HS-5 (cell line): Measurements from ENCODE around the gene SYN1.

Experiments used
- DNase-seq: peaks from one replicate; pipeline ENCODE4 v3.0.0-alpha.2; 2012; ENCODE audit warnings: low read depth

SYN1 gene

DNA sequence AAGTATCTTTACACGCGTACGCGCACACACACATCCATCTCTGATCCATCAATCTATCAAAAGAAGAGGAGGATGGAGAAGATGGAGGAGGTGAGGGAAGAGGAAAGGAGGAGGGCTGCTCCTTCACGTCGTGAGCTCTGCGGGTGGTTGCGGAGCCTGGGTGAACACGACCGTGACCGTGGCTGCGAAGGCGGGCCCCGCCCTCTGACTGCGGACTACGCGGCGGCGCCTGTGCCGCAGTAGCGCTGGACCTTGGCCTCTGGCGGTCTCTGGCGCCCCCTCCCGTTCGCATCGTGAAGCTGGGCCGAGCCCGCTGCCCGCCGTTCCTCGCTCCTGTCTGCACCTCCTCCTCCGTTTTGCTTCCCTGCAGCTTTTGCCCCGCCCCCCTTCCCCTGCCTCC lies 96.4 kb downstream of the SYN1 start:
- DNase-seq, result no peak
